Measurements from ENCODE around the gene CIAO2B.
"Not testable (repeated sequence)": the region's sequence is repeated elsewhere in the genome, so short reads cannot be mapped to it uniquely, and the experiment has no call there.

The CIAO2B gene

GRCh38 chr16:66934839-66935313, 674 bp upstream of the CIAO2B start:
- peak overlapping the region; percentile 98 to 100 for H3K4me3 Mint-ChIP-seq
- not testable (repeated sequence) for H3K9me3 Mint-ChIP-seq, H3K27me3 Mint-ChIP-seq, DNase-seq, ATAC-seq
- H3K27ac Mint-ChIP-seq, result peak overlapping the region; percentile 97 to 99
- peaks cover 73% of the 10 kb centered on the region for H3K4me1 Mint-ChIP-seq

- ATAC-seq (peak; percentile 80), DNase-seq (peak; percentile 27 to 56)
- H3K27me3 Mint-ChIP-seq, result no peaks in the 10 kb centered on the region
- peaks cover 76% of the 10 kb centered on the region for H3K4me1 Mint-ChIP-seq
- H3K27ac Mint-ChIP-seq, result peak overlapping the region; percentile 97 to 99
- no peaks in the 10 kb centered on the region for H3K9me3 Mint-ChIP-seq
- peak overlapping the region; percentile 98 to 100 for H3K4me3 Mint-ChIP-seq
Measured at GRCh38 chr16:66933776-66934137, 445 bp downstream of the CIAO2B start.

DNA sequence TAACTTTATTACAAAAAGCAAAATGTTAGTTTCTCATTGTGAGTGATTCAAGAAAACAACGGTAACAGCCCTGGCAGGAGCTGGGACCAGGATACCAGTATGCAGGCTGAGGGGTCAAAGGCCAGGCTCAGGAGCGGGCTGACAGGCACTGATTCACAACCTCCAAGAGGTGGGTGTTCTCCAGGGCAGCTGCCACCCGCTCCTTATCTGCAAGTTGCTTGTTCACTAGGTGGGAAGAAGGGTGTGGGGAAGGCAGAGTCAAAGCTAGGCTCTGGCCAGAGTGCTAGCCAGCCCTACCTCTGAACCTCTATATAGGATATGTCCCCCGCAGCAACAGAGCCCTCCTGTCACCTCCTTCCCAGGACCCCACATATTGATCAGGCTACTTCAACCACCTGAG, 2.1 kb downstream of the CIAO2B start:
- ATAC-seq (no peak), DNase-seq (no peak)
- Mint-ChIP-seq H3K9me3 (no peaks in the 10 kb centered on the region), H3K4me1 (peaks cover 76% of the 10 kb centered on the region), H3K4me3 (peak overlapping the region in 1 of 2 donors; percentile 98), H3K27ac (peak overlapping the region in 1 of 2 donors; percentile 12), H3K27me3 (peaks cover under 1% of the 10 kb centered on the region)

DNA sequence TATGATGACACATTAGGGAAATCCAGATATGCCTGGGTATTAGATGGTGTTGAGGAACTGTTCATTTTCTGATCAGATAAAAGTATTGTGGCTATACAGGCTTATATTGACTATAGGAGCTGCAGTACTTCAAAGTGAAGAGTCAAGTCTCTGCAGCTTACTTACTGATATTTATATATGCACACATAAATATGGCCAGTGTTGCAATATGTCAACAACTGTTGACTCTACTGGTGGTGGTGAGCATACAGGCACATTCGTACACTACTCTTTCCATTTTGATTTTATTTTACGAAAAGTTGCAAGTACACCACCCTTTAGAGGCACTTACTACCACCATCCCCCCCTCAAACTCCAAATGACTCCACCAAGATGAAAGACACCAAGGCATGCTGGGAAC, 2.5 kb downstream of the CIAO2B start:
- Mint-ChIP-seq H3K27ac (no peak overlapping the region), H3K9me3 (no peaks in the 10 kb centered on the region), H3K27me3 (peaks cover 4% of the 10 kb centered on the region), H3K4me1 (peaks cover 76% of the 10 kb centered on the region), H3K4me3 (no peak overlapping the region)
- ATAC-seq, result no peak
- no peak for DNase-seq

DNA sequence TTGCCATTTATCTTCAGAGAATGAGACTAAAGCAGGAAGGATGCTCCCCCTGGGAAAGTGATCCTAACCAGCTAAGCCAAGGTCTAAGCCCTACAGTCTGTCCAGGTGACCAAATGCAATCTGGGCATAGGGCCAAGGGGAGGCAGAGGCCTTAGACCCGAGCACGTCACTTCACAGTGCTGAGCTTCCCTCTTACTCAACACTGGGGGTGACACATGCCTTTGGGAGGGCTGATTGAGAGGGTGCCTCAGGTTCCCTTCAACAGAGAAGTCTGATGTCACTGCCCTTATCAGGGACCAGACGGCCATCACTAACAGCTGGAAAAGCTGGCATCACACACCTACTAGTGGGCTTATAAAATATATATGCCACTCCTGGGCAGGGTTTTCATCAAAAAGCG, 4.0 kb downstream of the CIAO2B start:
- ATAC-seq (no peak), DNase-seq (no peak)
- Mint-ChIP-seq H3K4me3 (no peak overlapping the region), H3K4me1 (peaks cover 74% of the 10 kb centered on the region), H3K27ac (no peak overlapping the region), H3K9me3 (no peaks in the 10 kb centered on the region), H3K27me3 (peaks cover 19% of the 10 kb centered on the region)

- ATAC-seq, result peak; percentile 54
- peak overlapping the region in 1 of 2 donors; percentile 19 for H3K27ac Mint-ChIP-seq
- no peaks in the 10 kb centered on the region for H3K9me3 Mint-ChIP-seq
- H3K4me1 Mint-ChIP-seq, result peaks cover 61% of the 10 kb centered on the region
- DNase-seq, result peak; percentile 44 to 55
- H3K4me3 Mint-ChIP-seq, result no peak overlapping the region
- H3K27me3 Mint-ChIP-seq, result peaks cover 32% of the 10 kb centered on the region
Measured at GRCh38 chr16:66928702-66929388, 5.4 kb downstream of the CIAO2B start.

GRCh38 chr16:66927918-66928649, 6.1 kb downstream of the CIAO2B start:
- Mint-ChIP-seq H3K9me3 (no peaks in the 10 kb centered on the region), H3K27ac (peak overlapping the region in 1 of 2 donors; percentile 54), H3K4me1 (peaks cover 54% of the 10 kb centered on the region), H3K27me3 (peaks cover 40% of the 10 kb centered on the region), H3K4me3 (no peak overlapping the region)
- peak; percentile 22 for ATAC-seq
- no peak for DNase-seq

DNA sequence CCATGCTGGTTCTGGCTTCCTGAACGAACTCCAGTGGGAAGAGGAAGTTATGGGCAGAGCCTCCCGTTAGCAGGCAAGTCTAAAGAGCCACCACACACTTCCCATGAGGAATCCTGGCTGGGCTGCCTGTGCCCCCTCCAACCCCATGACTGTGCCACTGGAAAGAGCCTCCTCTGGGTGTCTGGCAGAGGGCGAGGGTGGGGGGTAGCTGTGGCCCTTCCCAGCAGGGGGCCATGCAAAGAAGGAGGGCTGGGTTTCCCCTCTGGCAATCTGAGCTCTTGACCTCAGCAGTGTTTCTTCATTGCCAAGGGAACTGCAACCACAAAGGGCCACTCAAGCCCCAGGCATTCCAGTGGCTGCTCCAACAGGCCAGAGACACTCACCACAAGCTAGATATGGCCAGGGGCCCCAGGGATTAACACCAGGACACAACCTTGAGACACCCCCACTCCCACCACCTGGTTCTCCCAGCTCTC, 7.2 kb downstream of the CIAO2B start:
- peaks cover 43% of the 10 kb centered on the region for H3K4me1 Mint-ChIP-seq
- peaks cover 45% of the 10 kb centered on the region for H3K27me3 Mint-ChIP-seq
- H3K4me3 Mint-ChIP-seq, result no peak overlapping the region
- H3K27ac Mint-ChIP-seq, result no peak overlapping the region
- no peaks in the 10 kb centered on the region for H3K9me3 Mint-ChIP-seq
- DNase-seq (no peak), ATAC-seq (no peak)

GRCh38 chr16:66926171-66926947, 7.8 kb downstream of the CIAO2B start:
- H3K9me3 Mint-ChIP-seq, result no peaks in the 10 kb centered on the region
- DNase-seq (no peak), ATAC-seq (no peak)
- H3K27me3 Mint-ChIP-seq, result peaks cover 49% of the 10 kb centered on the region
- peak overlapping the region in 1 of 2 donors; percentile 12 for H3K27ac Mint-ChIP-seq
- H3K4me1 Mint-ChIP-seq, result peaks cover 38% of the 10 kb centered on the region
- H3K4me3 Mint-ChIP-seq, result peak overlapping the region; percentile 15 to 78

DNA sequence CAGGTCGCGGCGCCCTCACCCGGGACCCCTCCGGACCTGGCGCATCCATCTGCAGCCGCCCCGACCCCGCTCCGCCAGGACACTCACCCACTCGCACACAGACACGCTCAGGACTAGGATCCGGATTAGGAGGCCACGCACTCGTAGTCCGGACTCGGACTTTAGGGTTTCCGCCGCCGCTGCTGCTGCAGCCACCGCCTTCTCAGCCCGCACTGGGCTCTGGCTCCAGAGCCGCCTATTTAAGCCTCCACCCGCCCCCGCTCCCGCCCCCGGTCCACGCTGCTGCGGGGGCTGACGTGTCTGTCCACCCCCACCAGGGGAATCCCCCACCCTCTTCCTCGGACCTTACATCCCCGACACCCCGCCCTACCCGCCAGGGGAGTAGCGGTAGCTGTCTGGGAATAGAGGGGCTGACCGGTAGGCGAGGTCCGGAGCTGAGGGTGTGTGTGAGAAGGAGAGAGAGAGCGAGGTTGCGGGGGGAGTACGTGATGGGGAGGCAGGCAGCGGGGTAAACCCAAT, 8.8 kb downstream of the CIAO2B start, which contains the start of gene RRAD:
TSS of gene RRAD (minus strand) at position 214 of the 519 bp plus-strand sequence. CDS start 356 bp downstream, outside the sequence.
- Mint-ChIP-seq H3K4me1 (peaks cover 38% of the 10 kb centered on the region), H3K9me3 (no peaks in the 10 kb centered on the region), H3K27ac (peak within 1 kb of the TSS in 1 of 2 donors; percentile 12), H3K27me3 (peaks cover 58% of the 10 kb centered on the region), H3K4me3 (peak within 1 kb of the TSS; percentile 78)
- DNase-seq (no peak), ATAC-seq (no peak)

- peak overlapping the region; percentile 78 for H3K4me3 Mint-ChIP-seq
- H3K27ac Mint-ChIP-seq, result no peak overlapping the region
- peaks cover 38% of the 10 kb centered on the region for H3K4me1 Mint-ChIP-seq
- peak; percentile 73 for ATAC-seq
- no peaks in the 10 kb centered on the region for H3K9me3 Mint-ChIP-seq
- H3K27me3 Mint-ChIP-seq, result peaks cover 64% of the 10 kb centered on the region
- DNase-seq, result peak; percentile 48 to 53
Measured at GRCh38 chr16:66924527-66925321, 9.5 kb downstream of the CIAO2B start.

DNA sequence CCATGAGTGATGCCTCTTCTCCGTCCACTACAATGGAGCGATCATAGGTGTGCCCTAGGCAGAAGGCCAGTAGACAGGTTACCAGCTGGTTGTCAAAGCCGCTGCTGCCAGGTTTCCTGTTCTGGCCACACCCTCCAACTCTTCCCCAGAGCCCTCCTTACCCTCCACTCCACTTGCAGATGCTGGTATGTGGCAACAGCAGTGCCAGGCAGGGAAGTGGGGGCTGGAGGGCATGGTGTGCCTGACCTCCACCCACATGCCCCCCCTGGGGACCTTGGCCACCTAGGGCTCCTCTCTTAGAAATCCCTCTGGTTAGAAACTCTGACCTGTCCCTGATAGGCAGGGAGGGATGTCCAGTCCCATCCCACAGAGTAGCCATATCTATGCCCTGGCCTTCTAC, 10.3 kb downstream of the CIAO2B start:
- H3K9me3 Mint-ChIP-seq, result no peaks in the 10 kb centered on the region
- no peak for DNase-seq
- peaks cover 73% of the 10 kb centered on the region for H3K27me3 Mint-ChIP-seq
- peaks cover 36% of the 10 kb centered on the region for H3K4me1 Mint-ChIP-seq
- H3K4me3 Mint-ChIP-seq, result no peak overlapping the region
- ATAC-seq, result no peak
- H3K27ac Mint-ChIP-seq, result no peak overlapping the region

DNA sequence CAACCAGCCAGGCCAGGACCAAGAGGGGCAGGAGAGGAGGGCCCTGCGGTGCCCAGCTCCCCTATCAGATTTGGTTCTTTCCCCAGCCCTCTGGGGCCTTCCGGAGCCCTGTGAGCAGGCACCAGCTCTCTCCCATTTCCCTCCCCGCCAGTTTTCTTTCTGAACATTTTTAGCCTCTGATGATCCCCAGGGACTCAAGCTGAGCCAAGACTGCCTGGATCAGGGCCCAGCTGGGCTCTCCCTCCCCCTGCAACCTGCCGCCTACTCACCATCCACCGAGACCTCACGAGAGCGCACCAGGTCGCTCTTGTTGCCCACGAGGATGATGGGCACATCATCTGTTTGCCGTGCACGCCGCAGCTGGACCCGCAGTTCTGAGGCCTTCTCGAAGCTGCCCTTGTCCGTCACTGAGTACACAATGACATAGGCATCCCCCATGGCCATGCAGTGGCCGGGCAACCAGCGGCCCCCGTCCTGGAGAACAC, 10.9 kb downstream of the CIAO2B start:
- DNase-seq, result no peak
- no peak overlapping the region for H3K4me3 Mint-ChIP-seq
- H3K9me3 Mint-ChIP-seq, result no peaks in the 10 kb centered on the region
- ATAC-seq, result no peak
- H3K4me1 Mint-ChIP-seq, result peaks cover 30% of the 10 kb centered on the region
- H3K27ac Mint-ChIP-seq, result no peak overlapping the region
- peaks cover 73% of the 10 kb centered on the region for H3K27me3 Mint-ChIP-seq

DNA sequence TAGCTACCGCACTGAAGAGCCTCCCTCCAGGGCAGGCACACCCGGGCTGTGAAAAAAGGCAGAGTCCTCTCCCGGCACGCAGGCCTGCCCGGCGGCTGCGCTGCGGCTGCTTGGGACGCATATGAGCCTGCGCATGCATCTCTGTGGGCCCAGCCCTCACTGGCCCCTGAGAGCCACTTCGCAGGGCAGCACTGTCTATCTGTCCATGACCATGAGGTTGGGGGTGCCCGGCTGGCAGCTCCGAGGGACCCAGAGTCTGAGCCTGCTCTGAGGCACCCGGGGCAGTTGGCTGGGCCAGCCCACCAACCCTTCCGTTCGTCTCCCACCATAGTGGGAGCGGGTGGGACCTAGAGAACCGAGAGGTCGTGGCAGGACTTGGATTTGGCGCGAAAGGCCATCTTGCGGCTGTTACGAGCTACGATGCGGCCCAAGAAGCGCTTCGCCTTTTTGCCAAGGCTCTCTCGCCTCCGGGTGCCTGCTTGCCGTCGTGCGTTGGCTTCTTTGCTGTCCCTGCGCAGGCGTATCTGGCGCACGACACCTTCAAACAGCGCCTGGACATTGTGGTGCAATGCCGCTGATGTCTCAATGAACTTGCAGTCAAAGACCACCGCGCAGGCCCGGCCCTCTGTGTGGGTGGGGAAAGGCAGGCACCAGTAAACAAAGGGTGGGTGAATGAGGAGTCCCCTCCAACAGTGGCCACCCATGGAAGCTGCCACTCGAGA, 12.3 kb downstream of the CIAO2B start:
- Mint-ChIP-seq H3K27ac (no peak overlapping the region), H3K4me3 (no peak overlapping the region), H3K9me3 (no peaks in the 10 kb centered on the region), H3K27me3 (peaks cover 71% of the 10 kb centered on the region), H3K4me1 (peaks cover 16% of the 10 kb centered on the region)
- ATAC-seq (no peak), DNase-seq (no peak)

Measured in stimulated activated naive CD8-positive, alpha-beta T cell treated with anti-CD3 and anti-CD28 coated beads, Interleukin-15, amount 100 ng/mL, for 72 hours (primary cell).